HCT116 (cell line): ENCODE results near the gene YWHAE. TPM values are rescaled to one million over a fixed set of nuclear protein-coding genes. Genes with fewer than 3 reads are reported as not detected.

Source experiments
- ATAC-seq: fragments of 200-7000 bp; cut with Tn5 transposase; 2 replicates; pipeline ENCODE4 v1.9.1; 2020; ENCODE audit warnings: mild to moderate bottlenecking, moderate library complexity
- BruUV-seq: library from RNA; stranded (reverse); fragments of 400-500 nt; replicated peaks from 2 replicates; lab custom pipeline; 2021; lab: Mats Ljungman, UMichigan
- CTCF ChIA-PET: fragments of 300-600 bp; sonication (Branson Sonifier 250); formaldehyde crosslinking; loops from one replicate; lab custom pipeline; 2021; ENCODE audit warnings: antibody characterized with exemption; lab: Charles Lee
- POLR2A ChIA-PET: fragments of 300-600, 350-600 bp; sonication (Branson Sonifier 250); formaldehyde crosslinking; loops from one replicate; lab custom pipeline; 2021; ENCODE audit warnings: antibody characterized with exemption; lab: Charles Lee
- RAD21 ChIA-PET, 2 experiments: fragments of 300-600 bp; sonication (Branson Sonifier 250); formaldehyde crosslinking; loops; one replicate each; lab custom pipeline; 2023; ENCODE audit warnings: low total read pairs in 2 of 2; ENCODE audit not compliant: uncharacterized antibody in 2 of 2, unreplicated experiment in 2 of 2, low non-redundant PET in 1 of 2; lab: Charles Lee
- DNase-seq: peaks from one replicate; pipeline ENCODE4 v3.0.0-alpha.2; 2010; ENCODE audit warnings: low read depth, low spot score
- H2AFZ ChIP-seq: fragments of 200-600 bp; shearing (Covaris generic), sonication (generic); 2 replicates; pipeline ENCODE4 v1.6.1; 2017; ENCODE audit warnings: low read depth, mixed run types, mixed read lengths, antibody characterized with exemption, low read length; ENCODE audit not compliant: poor library complexity, severe bottlenecking
- H3K27ac ChIP-seq: 2 replicates; pipeline ENCODE4 v1.5.1; 2012; ENCODE audit warnings: low read depth, low read length
- H3K27me3 ChIP-seq: fragments of 200-600 bp; sonication (generic); 2 replicates; pipeline ENCODE4 v1.6.1; 2016; ENCODE audit warnings: mixed run types, low read length, mixed read lengths; ENCODE audit not compliant: insufficient read depth
- H3K36me3 ChIP-seq, 2 experiments: fragments of 200-500 bp in 1 of 2; fragments of 200-600 bp in 1 of 2; sonication (Bioruptor generic) in 1 of 2; sonication (generic) in 1 of 2; 2 replicates each; pipeline versions ENCODE4 v1.5.1 to v1.6.1; 2014 to 2016; ENCODE audit warnings: low read length in 2 of 2, inconsistent platforms in 1 of 2, mixed read lengths in 1 of 2, mixed run types in 1 of 2; ENCODE audit not compliant: insufficient read depth in 2 of 2, control insufficient read depth in 1 of 2
- H3K4me1 ChIP-seq, 2 experiments: fragments of 200-600 bp in 1 of 2; sonication (generic) in 1 of 2; 2 replicates each; pipeline versions ENCODE4 v1.5.1 to v1.6.1; 2012 to 2017; ENCODE audit warnings: low read length in 2 of 2, inconsistent platforms in 1 of 2, mild to moderate bottlenecking in 1 of 2, mixed read lengths in 1 of 2, mixed run types in 1 of 2, moderate library complexity in 1 of 2; ENCODE audit not compliant: insufficient read depth in 2 of 2, control insufficient read depth in 1 of 2
- H3K4me2 ChIP-seq: fragments of 200-600 bp; sonication (generic); 2 replicates; pipeline ENCODE4 v1.6.1; 2017; ENCODE audit warnings: mixed run types, low read length, mixed read lengths
- H3K4me3 ChIP-seq, 2 experiments: fragments of 200-600 bp in 1 of 2; sonication (generic) in 1 of 2; replicated peaks in 1 of 2; 2 replicates each; pipeline ENCODE4 v1.5.1; 2011 to 2016; ENCODE audit warnings: low read length in 2 of 2, control low read depth in 1 of 2, low read depth in 1 of 2, mild to moderate bottlenecking in 1 of 2, mixed read lengths in 1 of 2, mixed run types in 1 of 2
- H3K79me2 ChIP-seq: fragments of 200-600 bp; sonication (generic); 2 replicates; pipeline ENCODE4 v1.6.1; 2017; ENCODE audit warnings: mild to moderate bottlenecking, mixed run types, low read length, moderate library complexity, mixed read lengths; ENCODE audit not compliant: insufficient read depth
- H3K9ac ChIP-seq: fragments of 200-600 bp; sonication (generic); 2 replicates; pipeline ENCODE4 v1.6.1; 2016; ENCODE audit warnings: low read length, mixed read lengths
- H3K9me2 ChIP-seq: fragments of 200-600 bp; sonication (generic), shearing (Covaris generic); 2 replicates; pipeline ENCODE4 v1.6.1; 2017; ENCODE audit warnings: mixed run types, mild to moderate bottlenecking, moderate library complexity; ENCODE audit not compliant: insufficient read depth
- H3K9me3 ChIP-seq, 2 experiments: fragments of 200-500 bp in 1 of 2; fragments of 200-600 bp in 1 of 2; sonication (Bioruptor generic) in 1 of 2; sonication (generic) in 1 of 2; 2 replicates each; pipeline ENCODE4 v1.6.1; 2014 to 2017; ENCODE audit warnings: low read length in 2 of 2, mixed read lengths in 2 of 2, inconsistent platforms in 1 of 2, low read depth in 1 of 2, mild to moderate bottlenecking in 1 of 2, mixed run types in 1 of 2, moderate library complexity in 1 of 2; ENCODE audit not compliant: control insufficient read depth in 1 of 2, insufficient read depth in 1 of 2
- H4K20me1 ChIP-seq: fragments of 200-600 bp; sonication (generic), shearing (Covaris generic); 2 replicates; pipeline ENCODE4 v1.6.1; 2017; ENCODE audit warnings: mixed run types, mild to moderate bottlenecking, moderate library complexity; ENCODE audit not compliant: insufficient read depth
- CEBPB ChIP-seq: IDR thresholded peaks from 2 replicates; pipeline ENCODE4 v1.6.1; 2012; ENCODE audit warnings: low read depth
- EGR1 ChIP-seq: IDR thresholded peaks from 2 replicates; pipeline ENCODE4 v1.6.1; 2012; ENCODE audit warnings: low read depth
- FOSL1 ChIP-seq: IDR thresholded peaks from 2 replicates; pipeline ENCODE4 v1.6.1; 2012; ENCODE audit warnings: low read depth
- POLR2AphosphoS5 ChIP-seq: IDR thresholded peaks from 2 replicates; pipeline ENCODE4 v1.6.1; 2011; ENCODE audit warnings: mild to moderate bottlenecking, low read depth, low read length, moderate library complexity
- SIN3A ChIP-seq: IDR thresholded peaks from 2 replicates; pipeline ENCODE4 v1.6.1; 2012; ENCODE audit warnings: low read depth
- SP1 ChIP-seq: IDR thresholded peaks from 2 replicates; pipeline ENCODE4 v1.6.1; 2012; ENCODE audit warnings: low read depth
- ZFX ChIP-seq: fragments of 450-650 bp; IDR thresholded peaks from 2 replicates; pipeline ENCODE4 v1.6.1; 2017
- intact Hi-C: fragments of 100-400 bp; cut with micrococcal nuclease; formaldehyde crosslinking; loops from 2 replicates; pipeline ENCODE4 v1.10.0; 2022
- total RNA-seq: library from RNA; stranded (reverse); gene quantifications from one replicate; pipeline ENCODE4 v1.2.1, GENCODE V29; 2021; ENCODE audit not compliant: unreplicated experiment
- TF ChIP-seq, protein P1 (sequence below): IDR thresholded peaks from 2 replicates; pipeline ENCODE4 v1.6.1; 2012
- TF ChIP-seq, protein P2 (sequence below): IDR thresholded peaks from 2 replicates; pipeline ENCODE4 v1.6.1; 2011; ENCODE audit warnings: mild to moderate bottlenecking, low read length, moderate library complexity; ENCODE audit not compliant: insufficient replicate concordance; ENCODE audit errors: extremely low read depth

Gene YWHAE
- total RNA-seq, 1 experiment from 2014 or later = 735 TPM

DNA sequence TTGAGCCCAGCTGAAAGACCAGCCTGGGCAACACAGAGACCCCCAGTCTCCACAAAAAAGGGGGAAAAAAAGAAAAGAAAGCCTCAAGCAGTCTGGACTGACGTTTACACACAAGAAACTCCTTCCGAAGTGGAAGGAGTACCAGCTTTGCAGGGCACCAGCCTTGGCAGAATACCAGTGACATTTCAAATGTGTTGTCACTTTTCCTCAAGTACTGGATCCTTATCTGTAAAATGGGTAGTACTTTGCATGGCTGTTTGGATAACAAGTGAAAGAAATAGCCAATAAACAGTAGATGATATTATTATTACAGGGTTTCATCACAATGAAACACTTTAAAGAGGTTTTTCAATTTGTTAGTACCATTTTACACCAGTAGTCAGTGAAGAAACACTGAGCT lies 14.2 kb downstream of the YWHAE start:
- H2AFZ ChIP-seq = no peak overlapping the region
- CTCF ChIA-PET = interaction anchor here (3.8 kb wide), 1 partner anchor 20 kb away, joined by 13 read pairs; no protein-coding TSS in a partner anchor
- DNase-seq (no peak), ATAC-seq (no peak)
- H3K9me3 ChIP-seq = no peaks in the 10 kb centered on the region
- POLR2A ChIA-PET = interaction anchor here (1.0 kb wide), 1 partner anchor 12 kb away, joined by 3 read pairs; no protein-coding TSS in a partner anchor
- H3K4me2 ChIP-seq = no peak overlapping the region
- no peak for TF ChIP-seq ZFX
- TF ChIP-seq EGR1 = no peak
- TF ChIP-seq SIN3A = no peak
- no peak for TF ChIP-seq FOSL1
- TF ChIP-seq CEBPB = no peak
- TF ChIP-seq, protein P1, sequence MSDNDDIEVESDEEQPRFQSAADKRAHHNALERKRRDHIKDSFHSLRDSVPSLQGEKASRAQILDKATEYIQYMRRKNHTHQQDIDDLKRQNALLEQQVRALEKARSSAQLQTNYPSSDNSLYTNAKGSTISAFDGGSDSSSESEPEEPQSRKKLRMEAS = no peak
- TF ChIP-seq POLR2AphosphoS5 = no peak; the same call in 1 of the 2 replicates
- TF ChIP-seq, protein P2, sequence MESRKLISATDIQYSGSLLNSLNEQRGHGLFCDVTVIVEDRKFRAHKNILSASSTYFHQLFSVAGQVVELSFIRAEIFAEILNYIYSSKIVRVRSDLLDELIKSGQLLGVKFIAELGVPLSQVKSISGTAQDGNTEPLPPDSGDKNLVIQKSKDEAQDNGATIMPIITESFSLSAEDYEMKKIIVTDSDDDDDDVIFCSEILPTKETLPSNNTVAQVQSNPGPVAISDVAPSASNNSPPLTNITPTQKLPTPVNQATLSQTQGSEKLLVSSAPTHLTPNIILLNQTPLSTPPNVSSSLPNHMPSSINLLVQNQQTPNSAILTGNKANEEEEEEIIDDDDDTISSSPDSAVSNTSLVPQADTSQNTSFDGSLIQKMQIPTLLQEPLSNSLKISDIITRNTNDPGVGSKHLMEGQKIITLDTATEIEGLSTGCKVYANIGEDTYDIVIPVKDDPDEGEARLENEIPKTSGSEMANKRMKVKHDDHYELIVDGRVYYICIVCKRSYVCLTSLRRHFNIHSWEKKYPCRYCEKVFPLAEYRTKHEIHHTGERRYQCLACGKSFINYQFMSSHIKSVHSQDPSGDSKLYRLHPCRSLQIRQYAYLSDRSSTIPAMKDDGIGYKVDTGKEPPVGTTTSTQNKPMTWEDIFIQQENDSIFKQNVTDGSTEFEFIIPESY = no peak
- TF ChIP-seq SP1 = no peak
- RAD21 ChIA-PET = no interaction called here
- no peak overlapping the region for H3K9ac ChIP-seq
- H3K79me2 ChIP-seq = peaks cover 99% of the 10 kb centered on the region
- no peak overlapping the region for H3K27ac ChIP-seq
- no peaks in the 10 kb centered on the region for H3K27me3 ChIP-seq
- no peaks in the 10 kb centered on the region for H3K36me3 ChIP-seq
- peaks cover 33 to 76% of the 10 kb centered on the region in 2 experiments for H3K4me1 ChIP-seq
- H4K20me1 ChIP-seq = peaks cover 59% of the 10 kb centered on the region
- intact Hi-C loops = no loop called here
- H3K4me3 ChIP-seq = no peak overlapping the region
- H3K9me2 ChIP-seq = no peaks in the 10 kb centered on the region
- no TSS peak for BruUV-seq
